Pancreas (tissue), 10 donors: ENCODE results near the gene SEMA3G. TPM values are rescaled to one million over a fixed set of nuclear protein-coding genes. Genes with fewer than 3 reads are reported as not detected.

Experiments used
- ATAC-seq, 4 donors: fragments of 200-7000 bp; cut with Tn5 transposase; one replicate each; pipeline versions ENCODE4 v1.8.0 to v1.9.1; 2020; ENCODE audit warnings: mild to moderate bottlenecking in 4 of 4, moderate library complexity in 4 of 4
- DNase-seq, 6 donors: peaks; one replicate each; pipeline ENCODE4 v3.0.0-alpha.2; 2020
- FAIRE-seq: peaks from 2 replicates; lab custom pipeline; 2012; peaks lifted over from hg19 to GRCh38; lab: Jason Lieb, UNC
- H3K27ac ChIP-seq, 4 donors: fragments of 200-600 bp; sonication (generic); 1 replicate in 3 of 4; 2 replicates in 1 of 4; pipeline versions ENCODE4 v1.5.0 to v1.8.0; 2020
- H3K27me3 ChIP-seq, 4 donors: fragments of 200-600 bp; one replicate each; pipeline ENCODE4 v1.8.0; 2021
- H3K36me3 ChIP-seq, 3 donors: fragments of 200-600 bp; sonication (generic) in 1 of 3; one replicate each; pipeline versions ENCODE4 v1.5.0 to v1.8.0; 2020 to 2021
- H3K4me1 ChIP-seq, 3 donors: fragments of 200-600 bp; one replicate each; pipeline ENCODE4 v1.8.0; 2021
- H3K4me3 ChIP-seq, 4 donors: fragments of 200-600 bp; sonication (generic) in 2 of 4; one replicate each; pipeline versions ENCODE4 v1.5.0 to v1.8.0; 2020 to 2021
- H3K9me3 ChIP-seq, 4 donors: fragments of 200-600 bp; one replicate each; pipeline ENCODE4 v1.8.0; 2021
- CTCF ChIP-seq, 4 donors: fragments of 200-600 bp; sonication (generic) in 3 of 4; IDR thresholded peaks; one replicate each; pipeline versions ENCODE4 v1.5.0 to v1.8.0; 2021; ENCODE audit warnings: antibody characterized with exemption in 4 of 4
- WGBS, 2 donors: extraction: QIAGEN DNeasy Blood & Tissue Kit; methylation state at CpG; one replicate each; pipeline ENCODE4 v1.1.7; 2013; 5-methylcytosine and 5-hydroxymethylcytosine counted together
- intact Hi-C, 3 donors: fragments of 100-400 bp; cut with DNase I; formaldehyde crosslinking; loops; one replicate each; pipeline versions ENCODE4 v1.11.1 to v1.14.2; 2022
- polyA plus RNA-seq, 2 donors: library from polyadenylated mRNA; stranded (reverse); fragments of 200-250 nt; gene quantifications; one replicate each; pipeline ENCODE4 v1.2.3, GENCODE V29; 2013
- total RNA-seq, 6 donors: library from RNA; stranded (reverse); fragmentation: NEBNext Ultra II Directional in 4 of 6; extraction: Animal tissue kit (Norgen Biotek cat#: 25700) in 4 of 6; gene quantifications; one replicate each; pipeline versions ENCODE4 v1.2.1 to v1.2.4, GENCODE V29; 2021 to 2023
- donor health status: healthy with polysubstance abuse.
- donor health status: DM: no; HTN: no; CAD: no; lungs with moderate emphysema.
- donor health status: DM: no; HTN: no; CAD: no.
- donor health status: control.
- donor health status: control.
- donor health status: Bipolar disorder and iron deficiency.
- donor health status: DM: yes; HTN: yes; CAD: no.
- donor health status: DM: no; HTN: no; CAD: no.
- donor health status: DM: no; HTN: no; CAD: no.
- donor health status: DM: yes; HTN: yes; CAD: no.

SEMA3G gene
- total and polyA plus RNA-seq, 8 donors, result 0.75 to 5.4 (median 2.8) TPM

- no peak for DNase-seq
- Histone ChIP-seq H3K27ac (no peak overlapping the region), H3K36me3 (no peaks in the 10 kb centered on the region), H3K27me3 (no peaks in the 10 kb centered on the region), H3K9me3 (no peaks in the 10 kb centered on the region), H3K4me1 (no peaks in the 10 kb centered on the region), H3K4me3 (no peak overlapping the region)
- FAIRE-seq, result no peak
- ATAC-seq, result no peak
- WGBS, 2 donors, result 86 to 92% methylated on average over 6 of the region's 6 CpGs
- intact Hi-C loops, result no loop called here
- TF ChIP-seq CTCF (IDR thresholded peaks at IDR 0.05), result no peak
Measured at GRCh38 chr3:52433996-52434479, 10.9 kb downstream of the SEMA3G start.

GRCh38 chr3:52433328-52433995, 11.4 kb downstream of the SEMA3G start:
- FAIRE-seq, result no peak
- ATAC-seq, result no peak
- H3K4me1 ChIP-seq, result no peaks in the 10 kb centered on the region

DNA sequence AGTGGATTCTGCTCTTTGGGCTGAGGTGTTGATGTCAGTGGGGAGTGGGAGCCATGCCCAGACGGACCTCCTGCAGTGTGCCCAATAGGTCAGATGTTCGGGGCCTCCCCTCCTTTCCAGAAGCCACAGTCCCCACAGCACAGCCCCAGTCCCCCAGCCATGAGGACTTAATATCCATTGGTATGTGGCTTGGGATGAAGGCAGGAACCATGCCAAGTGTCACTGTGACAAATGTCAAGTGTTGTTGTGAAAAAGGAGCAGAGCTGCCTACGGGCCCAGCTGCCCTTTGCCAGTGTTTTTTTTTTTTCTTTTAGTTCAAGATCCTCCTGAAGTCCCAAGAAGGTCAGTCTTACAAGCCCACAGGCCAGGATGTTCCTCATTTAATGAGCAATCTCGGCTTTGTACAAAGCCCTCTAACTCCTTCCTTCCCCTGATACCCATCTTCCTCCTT, 12.2 kb downstream of the SEMA3G start:
- Histone ChIP-seq H3K27me3 (no peaks in the 10 kb centered on the region), H3K4me1 (no peaks in the 10 kb centered on the region), H3K4me3 (no peak overlapping the region), H3K27ac (no peak overlapping the region), H3K9me3 (no peaks in the 10 kb centered on the region), H3K36me3 (no peaks in the 10 kb centered on the region)
- 57 to 62% methylated on average over 4 of the region's 4 CpGs for WGBS, 2 donors
- ATAC-seq, result no peak
- TF ChIP-seq CTCF (IDR thresholded peaks at IDR 0.05), result no peak
- FAIRE-seq, result no peak
- intact Hi-C loops, result no loop called here
- DNase-seq, result peak in 1 of 6 donors; percentile 33

More at GRCh38 chr3:52433328-52433995, 11.4 kb downstream of the SEMA3G start:
- intact Hi-C loops, result no loop called here
- no peak for TF ChIP-seq CTCF (IDR thresholded peaks at IDR 0.05)
- 75 to 80% methylated on average over 10 of the region's 10 CpGs for WGBS, 2 donors
- no peaks in the 10 kb centered on the region for H3K9me3 ChIP-seq
- no peak overlapping the region for H3K4me3 ChIP-seq
- H3K27ac ChIP-seq, result no peak overlapping the region
- H3K27me3 ChIP-seq, result no peaks in the 10 kb centered on the region
- DNase-seq, result no peak
- H3K36me3 ChIP-seq, result no peaks in the 10 kb centered on the region

DNA sequence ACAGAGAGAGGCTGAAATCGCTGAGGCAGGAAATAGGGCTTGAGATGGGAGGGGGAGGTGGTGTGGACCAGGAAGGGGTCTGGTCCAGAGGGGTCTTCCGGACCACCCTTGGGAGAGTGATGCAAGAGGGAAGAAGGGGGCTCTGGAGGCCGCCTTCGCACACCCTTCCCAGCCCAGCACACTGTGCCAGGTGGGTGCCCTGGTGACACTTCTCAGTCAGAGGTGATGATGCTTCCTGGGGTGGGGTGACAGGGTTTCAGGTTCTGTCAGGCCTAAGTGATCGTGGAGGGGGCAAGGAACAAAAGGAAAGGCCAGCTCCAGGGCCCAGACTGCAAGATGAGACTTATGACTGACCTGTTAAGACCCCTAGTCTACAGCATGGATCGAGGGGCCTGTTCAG, 12.7 kb downstream of the SEMA3G start:
- H3K4me1 ChIP-seq, result no peaks in the 10 kb centered on the region
- TF ChIP-seq CTCF (IDR thresholded peaks at IDR 0.05), result no peak
- intact Hi-C loops, result no loop called here

More for the DNA sequence above, 12.7 kb downstream of the SEMA3G start:
- no peaks in the 10 kb centered on the region for H3K36me3 ChIP-seq
- no peak overlapping the region for H3K4me3 ChIP-seq
- no peaks in the 10 kb centered on the region for H3K9me3 ChIP-seq
- no peak overlapping the region for H3K27ac ChIP-seq
- ATAC-seq, result no peak
- H3K27me3 ChIP-seq, result no peaks in the 10 kb centered on the region
- FAIRE-seq, result no peak
- DNase-seq, result no peak
- WGBS, 2 donors, result 69 to 74% methylated on average over 5 to 6 of the region's 6 CpGs
